Limb (tissue), 2 donors: ENCODE data around the gene SAMD14.
"Not testable (repeated sequence)": the region's sequence is repeated elsewhere in the genome, so short reads cannot be mapped to it uniquely, and the experiment has no call there.

ENCODE experiments used
- DNase-seq, 2 donors: peaks; one replicate each; pipeline ENCODE4 v3.0.0-alpha.2; 2016; ENCODE audit errors: extremely low spot score in 2 of 2

The SAMD14 gene

DNA sequence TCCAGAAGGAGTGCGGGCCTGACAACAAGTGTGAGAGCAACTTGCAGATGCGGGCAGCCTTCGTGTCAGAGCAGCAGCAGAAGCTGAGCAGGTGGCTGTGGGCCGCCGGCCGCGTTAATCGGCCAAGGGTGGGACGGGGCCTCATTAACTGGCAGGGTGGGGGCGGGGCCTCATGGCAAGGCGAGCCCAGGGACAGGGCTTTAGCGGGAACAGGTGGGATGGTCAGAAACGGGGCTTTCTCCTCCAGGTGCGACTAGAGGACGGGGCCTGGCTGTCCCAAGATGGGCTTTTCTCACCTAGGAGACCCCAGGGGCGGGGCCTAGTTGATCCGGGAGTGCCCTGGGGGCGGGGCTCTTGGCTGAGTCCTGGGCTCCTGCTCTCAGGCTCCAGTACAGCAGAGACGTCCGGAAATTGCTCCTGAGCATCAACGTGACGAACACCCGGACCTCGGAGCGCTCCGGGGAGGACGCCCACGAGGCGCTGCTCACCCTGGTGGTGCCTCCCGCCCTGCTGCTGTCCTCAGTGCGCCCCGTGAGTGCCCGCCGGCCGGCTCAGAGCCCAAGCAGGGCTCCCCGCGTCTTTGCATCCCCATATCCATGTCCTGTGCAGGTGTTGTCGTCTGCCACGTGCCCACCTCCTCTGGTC is 53.2 kb downstream of the SAMD14 start:
- DNase-seq, result peak in 1 of 2 donors; percentile 56

- no peak for DNase-seq
Observed at GRCh38 chr17:50076221-50076590, 53.8 kb downstream of the SAMD14 start.

DNA sequence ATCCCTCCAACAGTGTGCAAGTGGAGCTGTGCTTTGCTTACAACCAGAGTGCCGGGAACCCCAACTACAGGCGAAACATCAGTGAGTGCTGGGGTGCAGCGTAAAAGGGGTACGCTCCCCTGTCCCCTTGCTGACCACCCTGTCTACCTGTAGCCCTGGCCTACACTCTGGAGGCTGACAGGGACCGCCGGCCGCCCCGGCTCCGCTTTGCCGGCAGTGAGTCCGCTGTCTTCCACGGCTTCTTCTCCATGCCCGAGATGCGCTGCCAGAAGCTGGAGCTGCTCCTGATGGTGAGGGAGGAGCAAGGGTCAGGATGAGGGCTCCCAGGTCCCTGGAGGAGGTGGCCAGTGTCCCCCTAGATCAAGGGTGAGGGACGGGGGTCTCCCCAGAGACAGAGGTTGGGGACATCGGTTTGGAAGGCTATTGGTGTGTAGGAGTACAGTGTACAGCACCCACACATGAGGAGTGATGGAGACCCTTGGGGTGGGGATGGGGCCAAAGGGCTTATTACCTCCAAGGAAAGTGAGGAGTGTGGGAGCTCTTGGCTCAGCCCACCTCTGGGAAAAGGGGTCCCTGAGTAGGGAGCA is 54.4 kb downstream of the SAMD14 start:
- DNase-seq, result no peak

GRCh38 chr17:50074227-50074626 is 55.7 kb downstream of the SAMD14 start:
- no peak for DNase-seq

- no peak for DNase-seq
Observed at GRCh38 chr17:50072925-50073324, 57.0 kb downstream of the SAMD14 start.

GRCh38 chr17:50072130-50072529 is 57.8 kb downstream of the SAMD14 start:
- DNase-seq, result no peak

GRCh38 chr17:50071692-50072091 is 58.3 kb downstream of the SAMD14 start:
- DNase-seq, result no peak

DNA sequence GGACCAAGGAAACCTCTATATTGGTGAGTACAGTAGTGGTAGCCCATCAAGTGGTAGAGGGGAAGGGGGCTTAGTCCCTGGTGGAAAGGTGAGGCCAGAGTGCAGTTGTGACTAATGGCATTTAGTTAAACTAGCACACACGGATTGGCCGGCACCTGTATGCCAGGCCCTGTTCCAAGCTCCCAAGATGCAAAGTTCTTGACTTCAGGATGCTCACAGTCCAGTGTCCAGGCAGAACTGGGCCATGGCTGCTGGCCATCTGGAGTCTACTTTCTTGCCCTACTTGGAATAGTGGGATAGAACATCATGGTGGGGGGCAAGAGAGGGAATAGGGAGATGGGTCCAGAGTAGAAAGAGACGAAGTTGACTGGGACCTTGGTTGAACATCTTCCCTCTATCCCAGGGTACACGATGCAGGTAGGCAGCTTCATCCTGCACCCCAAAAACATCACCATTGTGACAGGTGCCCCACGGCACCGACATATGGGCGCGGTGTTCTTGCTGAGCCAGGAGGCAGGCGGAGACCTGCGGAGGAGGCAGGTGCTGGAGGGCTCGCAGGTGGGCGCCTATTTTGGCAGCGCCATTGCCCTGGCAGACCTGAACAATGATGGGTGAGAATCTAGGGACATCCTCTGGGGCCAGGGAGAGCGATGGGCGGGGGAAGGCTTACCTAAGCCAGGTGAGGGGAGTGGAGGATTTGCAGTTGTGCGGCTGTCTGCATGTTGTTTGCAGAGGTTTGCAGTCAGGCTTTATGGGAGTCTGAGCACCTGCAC is 58.9 kb downstream of the SAMD14 start:
- no peak for DNase-seq

DNA sequence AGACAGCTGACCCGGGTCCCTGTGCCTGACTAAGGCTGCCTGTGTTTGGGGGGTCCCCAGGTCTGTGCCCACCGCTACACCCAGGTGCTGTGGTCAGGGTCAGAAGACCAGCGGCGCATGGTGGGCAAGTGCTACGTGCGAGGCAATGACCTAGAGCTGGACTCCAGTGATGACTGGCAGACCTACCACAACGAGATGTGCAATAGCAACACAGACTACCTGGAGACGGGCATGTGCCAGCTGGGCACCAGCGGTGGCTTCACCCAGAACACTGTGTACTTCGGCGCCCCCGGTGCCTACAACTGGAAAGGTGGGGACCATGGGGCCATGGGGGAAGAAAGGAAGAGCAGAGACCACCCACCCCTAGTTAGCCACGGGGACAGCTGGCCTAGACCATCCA is 62.0 kb downstream of the SAMD14 start:
- DNase-seq, result no peak

GRCh38 chr17:50066995-50067394 is 63.0 kb downstream of the SAMD14 start:
- no peak for DNase-seq

- DNase-seq, result no peak
Observed at GRCh38 chr17:50065056-50065455, 64.9 kb downstream of the SAMD14 start.

DNA sequence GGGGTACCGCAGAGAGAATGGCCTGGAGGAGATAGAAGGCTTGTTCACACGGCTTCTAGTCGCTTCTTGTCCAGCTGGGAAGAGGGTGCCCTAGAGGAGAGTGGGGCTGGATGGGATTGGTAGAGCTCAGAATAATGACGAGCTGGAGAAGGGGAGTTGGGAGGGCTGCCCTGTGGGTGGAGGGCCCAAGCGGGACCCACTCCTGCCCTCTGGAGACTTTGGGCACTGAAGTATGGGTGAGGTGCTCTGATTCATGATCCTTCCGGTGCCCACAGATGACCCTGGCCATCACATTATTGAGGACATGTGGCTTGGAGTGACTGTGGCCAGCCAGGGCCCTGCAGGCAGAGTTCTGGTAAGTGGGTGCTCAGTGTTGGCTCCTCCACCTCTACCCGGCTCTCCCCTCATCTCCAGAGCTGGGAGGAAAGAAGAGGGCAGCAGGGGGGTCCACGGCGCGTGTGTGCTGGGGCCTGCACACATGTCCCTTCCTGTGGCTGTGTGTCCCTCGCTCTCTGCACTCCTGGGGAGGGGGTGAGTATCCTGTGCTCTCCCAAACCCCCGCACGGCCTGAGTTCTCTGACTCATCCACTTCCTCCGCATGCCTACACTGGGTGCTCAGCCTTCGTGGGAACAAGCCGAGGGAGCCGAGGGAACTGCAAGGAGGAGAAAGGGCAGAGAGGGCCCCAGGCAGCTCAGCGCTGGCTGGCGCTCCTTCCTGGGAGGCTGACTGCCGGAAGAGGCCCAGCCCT is 65.5 kb downstream of the SAMD14 start:
- no peak for DNase-seq

DNA sequence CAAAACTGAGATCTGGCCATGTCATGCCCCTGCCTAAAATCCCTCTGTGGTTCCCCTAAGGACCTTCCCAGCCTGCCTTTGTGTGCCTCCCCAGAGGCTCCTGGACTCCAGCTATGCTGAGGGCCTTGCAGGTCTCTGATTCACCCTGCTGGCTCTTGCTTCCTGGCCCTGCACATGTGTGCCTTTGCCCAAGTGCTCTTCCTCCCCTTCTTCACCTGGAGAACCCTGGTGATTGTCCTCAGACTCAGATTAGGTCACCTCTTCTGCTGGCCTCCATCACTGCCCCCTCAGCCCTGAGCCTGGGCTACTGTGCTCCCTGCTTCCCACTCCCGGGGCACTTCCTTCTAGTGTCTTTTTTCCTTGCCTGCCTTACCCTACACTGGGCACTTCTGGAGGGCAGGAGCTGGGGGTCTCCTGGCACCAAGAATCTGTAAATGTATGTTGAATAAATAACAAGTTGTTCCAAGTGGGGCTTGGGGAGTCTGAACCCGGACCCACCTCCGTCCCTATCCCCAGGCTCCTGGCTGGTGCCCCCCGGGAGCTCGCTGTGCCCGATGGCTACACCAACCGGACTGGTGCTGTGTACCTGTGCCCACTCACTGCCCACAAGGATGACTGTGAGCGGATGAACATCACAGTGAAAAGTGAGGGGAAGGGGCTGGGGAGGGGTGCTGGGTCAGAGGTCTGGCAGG is 66.3 kb downstream of the SAMD14 start:
- DNase-seq, result no peak

- DNase-seq, result no peak
Observed at GRCh38 chr17:50062293-50063243, 67.4 kb downstream of the SAMD14 start.

DNA sequence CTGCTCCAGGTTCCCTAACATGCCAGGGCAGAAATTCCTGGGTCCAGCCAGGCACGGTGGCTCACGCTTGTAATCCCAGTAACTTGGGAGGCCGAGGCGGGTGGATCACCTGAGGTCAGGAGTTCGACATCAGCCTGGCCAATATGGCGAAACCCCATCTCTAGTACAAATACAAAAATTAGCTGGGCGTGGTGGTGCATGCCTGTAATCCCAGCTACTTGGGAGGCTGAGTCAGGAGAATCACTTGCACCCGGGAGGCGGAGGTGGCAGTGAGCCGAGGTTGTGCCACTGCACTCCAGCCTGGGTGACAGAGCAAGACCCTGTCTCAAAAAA is 68.3 kb downstream of the SAMD14 start:
- not testable (repeated sequence) for DNase-seq

DNA sequence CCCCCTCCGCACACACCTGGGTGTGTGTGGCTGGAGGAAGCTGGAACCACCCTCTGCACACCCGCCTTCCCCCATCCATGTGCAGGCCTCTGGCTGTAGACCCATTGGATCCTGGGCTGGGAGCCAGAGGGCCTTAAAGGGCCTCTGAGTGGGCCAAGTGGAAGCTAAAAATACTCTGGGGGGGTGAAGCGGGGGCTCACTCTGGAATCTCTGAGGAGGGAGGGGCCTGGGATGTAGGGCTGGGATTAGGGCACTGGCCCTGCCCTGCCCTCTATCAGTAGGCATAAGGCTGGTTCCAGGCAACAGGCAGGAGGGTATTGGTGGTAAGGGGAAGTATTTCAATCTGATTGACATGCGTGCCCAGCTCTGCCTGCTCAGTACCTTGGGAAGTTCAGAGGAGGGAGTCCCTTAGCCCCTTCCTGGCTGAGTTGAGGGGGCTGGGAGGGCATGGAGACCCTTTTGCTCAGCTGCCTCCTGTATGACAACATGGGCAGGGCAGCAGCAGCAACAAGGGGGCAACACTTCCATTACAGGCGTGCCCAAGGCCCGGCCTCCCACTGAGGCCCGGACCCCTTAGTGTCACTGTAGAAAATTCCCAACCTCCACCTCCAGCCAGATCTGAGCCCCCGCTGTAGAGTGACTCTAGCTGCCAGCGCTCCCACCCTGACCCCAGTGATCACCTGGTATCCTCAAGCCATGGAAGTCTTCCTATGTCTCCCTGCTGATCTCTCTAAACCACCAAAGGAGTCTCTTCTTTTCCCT is 68.8 kb downstream of the SAMD14 start:
- peak; percentile 60 to 67 for DNase-seq
